ENCODE data around the gene MKI67.

The MKI67 gene

GRCh38 chr10:128080231-128080630 is 46.0 kb downstream of the MKI67 start:
- no peak for DNase-seq

- DNase-seq = no peak
Measured at GRCh38 chr10:128078136-128078969, 47.9 kb downstream of the MKI67 start.

- DNase-seq = no peak
Measured at GRCh38 chr10:128077155-128077875, 48.9 kb downstream of the MKI67 start.

GRCh38 chr10:128074589-128074988 is 51.6 kb downstream of the MKI67 start:
- DNase-seq = no peak

- no peak for DNase-seq
Measured at GRCh38 chr10:128073890-128074289, 52.3 kb downstream of the MKI67 start.

GRCh38 chr10:128072941-128073645 is 53.1 kb downstream of the MKI67 start:
- no peak for DNase-seq

GRCh38 chr10:128072046-128072445 is 54.2 kb downstream of the MKI67 start:
- no peak for DNase-seq

- no peak for DNase-seq
Measured at GRCh38 chr10:128071417-128071782, 54.8 kb downstream of the MKI67 start.

GRCh38 chr10:128070721-128071416 is 55.4 kb downstream of the MKI67 start:
- no peak for DNase-seq

- no peak for DNase-seq
Measured at GRCh38 chr10:128070161-128070560, 56.1 kb downstream of the MKI67 start.

GRCh38 chr10:128069351-128070051 is 56.7 kb downstream of the MKI67 start:
- DNase-seq = no peak

GRCh38 chr10:128068398-128069285 is 57.6 kb downstream of the MKI67 start:
- DNase-seq = no peak

GRCh38 chr10:128067691-128068397 is 58.4 kb downstream of the MKI67 start:
- no peak for DNase-seq

- DNase-seq = no peak
Measured at GRCh38 chr10:128066870-128067382, 59.3 kb downstream of the MKI67 start.

- DNase-seq = no peak
Measured at GRCh38 chr10:128065881-128066534, 60.2 kb downstream of the MKI67 start.

- DNase-seq = peak; percentile 29
Measured at GRCh38 chr10:128064970-128065580, 61.1 kb downstream of the MKI67 start.

GRCh38 chr10:128064108-128064969 is 61.9 kb downstream of the MKI67 start:
- no peak for DNase-seq

GRCh38 chr10:128063736-128064107 is 62.5 kb downstream of the MKI67 start:
- no peak for DNase-seq

Measured in activated gamma-delta T cell (primary cell).